ENCODE results near the gene SEC31B. TPM values are rescaled to one million over a fixed set of nuclear protein-coding genes. Genes with fewer than 3 reads are reported as not detected.

SEC31B gene
- total and polyA plus RNA-seq, 11 donors, result 1.9 to 11.5 (median 7.0) TPM

- TF ChIP-seq CTCF (IDR thresholded peaks at IDR 0.05) (no peak), POLR2A (IDR thresholded peaks at IDR 0.05) (no peak)
- 42 to 53% (median 44%) methylated on average over 11 of the region's 11 CpGs for WGBS, 4 donors
These were observed 47.6 kb upstream of the SEC31B start for GRCh38 chr10:100567249-100567648.

GRCh38 chr10:100566561-100566960, 46.9 kb upstream of the SEC31B start:
- Histone ChIP-seq H3K4me3 (no peak overlapping the region), H3K27ac (no peak overlapping the region), H3K9me3 (no peaks in the 10 kb centered on the region), H3K27me3 (peaks cover 16 to 95% (median 74%) of the 10 kb centered on the region in 9 donors), H3K36me3 (no peaks in the 10 kb centered on the region), H3K4me1 (peaks cover 0 to 14% (median 10%) of the 10 kb centered on the region in 12 donors)
- ATAC-seq, result no peak
- intact Hi-C loops (cut with DNase I), result loop anchor here in 6 of 10 donors (5.0 to 10.0 kb wide), 3 partner anchors 171 to 308 kb away; partner anchors contain the start of gene PAX2 (in 4 of the 6)
- WGBS, 4 donors, result 51 to 65% (median 60%) methylated on average over 3 of the region's 3 CpGs
- DNase-seq, result no peak
- TF ChIP-seq POLR2A (IDR thresholded peaks at IDR 0.05) (no peak), CTCF (IDR thresholded peaks at IDR 0.05) (no peak)

More at GRCh38 chr10:100567249-100567648, 47.6 kb upstream of the SEC31B start:
- no peak overlapping the region for H3K4me3 ChIP-seq
- no peaks in the 10 kb centered on the region for H3K9me3 ChIP-seq
- H3K27ac ChIP-seq, result no peak overlapping the region
- intact Hi-C loops (cut with DNase I), result loop anchor here in 6 of 10 donors (5.0 to 10.0 kb wide), 3 partner anchors 170 to 308 kb away; partner anchors contain the start of gene PAX2 (in 4 of the 6)
- H3K27me3 ChIP-seq, result peaks cover 13 to 94% (median 69%) of the 10 kb centered on the region in 9 donors
- ATAC-seq (no peak), DNase-seq (no peak)
- no peaks in the 10 kb centered on the region for H3K36me3 ChIP-seq
- peaks cover 0 to 7% (median 3%) of the 10 kb centered on the region in 12 donors for H3K4me1 ChIP-seq

- H3K4me1 ChIP-seq, result peaks cover 0 to 15% (median 10%) of the 10 kb centered on the region in 12 donors
- no peak overlapping the region for H3K27ac ChIP-seq
- no peaks in the 10 kb centered on the region for H3K9me3 ChIP-seq
- H3K27me3 ChIP-seq, result peaks cover 17 to 88% (median 68%) of the 10 kb centered on the region in 9 donors
- WGBS, 4 donors, result 70 to 76% (median 72%) methylated on average over 9 of the region's 9 CpGs
- no peak for TF ChIP-seq CTCF (IDR thresholded peaks at IDR 0.05)
- intact Hi-C loops (cut with DNase I), result loop anchor here in 6 of 10 donors (5.0 to 10.0 kb wide), 3 partner anchors 172 to 309 kb away; partner anchors contain the start of gene PAX2 (in 4 of the 6)
- DNase-seq, result no peak
- no peak overlapping the region for H3K4me3 ChIP-seq
- H3K36me3 ChIP-seq, result no peaks in the 10 kb centered on the region
- no peak for ATAC-seq
These were observed 45.7 kb upstream of the SEC31B start for GRCh38 chr10:100565206-100565985.

- intact Hi-C loops (cut with DNase I), result loop anchor here in 9 of 10 donors (1.0 to 10.0 kb wide), 7 partner anchors 183 to 450 kb away; partner anchors contain the start of gene PAX2 (in 4 of the 9)
- 6 to 10% (median 7%) methylated on average over 21 to 62 of the region's 62 CpGs for WGBS, 4 donors
- H3K27me3 ChIP-seq, result peaks cover 6 to 57% (median 43%) of the 10 kb centered on the region in 9 donors
- no peaks in the 10 kb centered on the region for H3K9me3 ChIP-seq
- no peak overlapping the region for H3K27ac ChIP-seq
- DNase-seq (peak; percentile 36 to 78 (median 50)), ATAC-seq (peak; percentile 73 to 86 (median 85))
- TF ChIP-seq CTCF (IDR thresholded peaks at IDR 0.05) (peak; percentile 47 to 78 (median 70)), POLR2A (IDR thresholded peaks at IDR 0.05) (no peak)
- H3K36me3 ChIP-seq, result peaks cover 0 to 12% (median 0%) of the 10 kb centered on the region in 9 donors
- H3K4me1 ChIP-seq, result peaks cover 0 to 15% (median 10%) of the 10 kb centered on the region in 12 donors
- peak overlapping the region in 6 of 12 donors; percentile 3 to 30 (median 7) for H3K4me3 ChIP-seq
These were observed 42.5 kb upstream of the SEC31B start for GRCh38 chr10:100562008-100562672.
